AG09309 (cell line): Measurements from ENCODE around the gene ALKAL2.

Experiments
- DNase-seq: peaks from one replicate; pipeline ENCODE4 v3.0.0-alpha.2; 2010; ENCODE audit warnings: low read depth
- H3K4me3 ChIP-seq: 2 replicates; pipeline ENCODE4 v1.5.1; 2011; ENCODE audit warnings: mild to moderate bottlenecking, low read depth, low read length, moderate library complexity; ENCODE audit not compliant: control insufficient read depth
- CTCF ChIP-seq: IDR thresholded peaks from 2 replicates; pipeline ENCODE4 v1.5.1; 2011; ENCODE audit warnings: mild to moderate bottlenecking, low read depth, low read length, inconsistent platforms; ENCODE audit not compliant: insufficient read depth, control insufficient read depth; ENCODE audit errors: missing control alignments

Gene ALKAL2

GRCh38 chr2:257429-257828 lies 30.5 kb downstream of the ALKAL2 start:
- DNase-seq, result no peak
- no peak overlapping the region for H3K4me3 ChIP-seq
- TF ChIP-seq CTCF, result no peak

- no peak for DNase-seq
- H3K4me3 ChIP-seq, result no peak overlapping the region
- no peak for TF ChIP-seq CTCF
Measured at GRCh38 chr2:256094-256493, 31.8 kb downstream of the ALKAL2 start.

- no peak overlapping the region for H3K4me3 ChIP-seq
- DNase-seq, result no peak
- no peak for TF ChIP-seq CTCF
Measured at GRCh38 chr2:255195-255594, 32.7 kb downstream of the ALKAL2 start.

GRCh38 chr2:254241-254640 lies 33.6 kb downstream of the ALKAL2 start:
- DNase-seq, result no peak
- TF ChIP-seq CTCF, result no peak
- H3K4me3 ChIP-seq, result no peak overlapping the region

GRCh38 chr2:253202-253638 lies 34.7 kb downstream of the ALKAL2 start:
- no peak overlapping the region for H3K4me3 ChIP-seq
- DNase-seq, result no peak
- no peak for TF ChIP-seq CTCF

- DNase-seq, result no peak
- TF ChIP-seq CTCF, result no peak
- no peak overlapping the region for H3K4me3 ChIP-seq
Measured at GRCh38 chr2:252001-252602, 35.8 kb downstream of the ALKAL2 start.

GRCh38 chr2:249538-250042 lies 38.3 kb downstream of the ALKAL2 start:
- no peak for DNase-seq
- no peak overlapping the region for H3K4me3 ChIP-seq
- no peak for TF ChIP-seq CTCF
